Measurements from ENCODE around the gene HENMT1. TPM values are rescaled to one million over a fixed set of nuclear protein-coding genes. Genes with fewer than 3 reads are reported as not detected.
"Not testable (repeated sequence)": the region's sequence is repeated elsewhere in the genome, so short reads cannot be mapped to it uniquely, and the experiment has no call there.

HENMT1 gene
- total and polyA plus RNA-seq, 12 donors = 0.36 to 3.0 (median 1.1) TPM

GRCh38 chr1:108703939-108704338, 43.0 kb upstream of the HENMT1 start:
- ATAC-seq (no peak), DNase-seq (no peak)
- no peaks in the 10 kb centered on the region for H3K9me3 ChIP-seq
- peaks cover 0 to 5% (median 0%) of the 10 kb centered on the region in 7 donors for H3K27me3 ChIP-seq
- no peak overlapping the region for H3K27ac ChIP-seq
- TF ChIP-seq, protein P1, sequence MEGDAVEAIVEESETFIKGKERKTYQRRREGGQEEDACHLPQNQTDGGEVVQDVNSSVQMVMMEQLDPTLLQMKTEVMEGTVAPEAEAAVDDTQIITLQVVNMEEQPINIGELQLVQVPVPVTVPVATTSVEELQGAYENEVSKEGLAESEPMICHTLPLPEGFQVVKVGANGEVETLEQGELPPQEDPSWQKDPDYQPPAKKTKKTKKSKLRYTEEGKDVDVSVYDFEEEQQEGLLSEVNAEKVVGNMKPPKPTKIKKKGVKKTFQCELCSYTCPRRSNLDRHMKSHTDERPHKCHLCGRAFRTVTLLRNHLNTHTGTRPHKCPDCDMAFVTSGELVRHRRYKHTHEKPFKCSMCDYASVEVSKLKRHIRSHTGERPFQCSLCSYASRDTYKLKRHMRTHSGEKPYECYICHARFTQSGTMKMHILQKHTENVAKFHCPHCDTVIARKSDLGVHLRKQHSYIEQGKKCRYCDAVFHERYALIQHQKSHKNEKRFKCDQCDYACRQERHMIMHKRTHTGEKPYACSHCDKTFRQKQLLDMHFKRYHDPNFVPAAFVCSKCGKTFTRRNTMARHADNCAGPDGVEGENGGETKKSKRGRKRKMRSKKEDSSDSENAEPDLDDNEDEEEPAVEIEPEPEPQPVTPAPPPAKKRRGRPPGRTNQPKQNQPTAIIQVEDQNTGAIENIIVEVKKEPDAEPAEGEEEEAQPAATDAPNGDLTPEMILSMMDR (IDR thresholded peaks at IDR 0.05) = no peak
- 72 to 81% methylated on average over 6 of the region's 6 CpGs for WGBS, 2 donors
- intact Hi-C loops (cut with DNase I) = no loop called here
- H3K4me1 ChIP-seq = peaks cover 0 to 29% (median 0%) of the 10 kb centered on the region in 9 donors
- H3K4me3 ChIP-seq = no peak overlapping the region
- H3K36me3 ChIP-seq = peaks cover 0 to 34% (median 24%) of the 10 kb centered on the region in 9 donors

DNA sequence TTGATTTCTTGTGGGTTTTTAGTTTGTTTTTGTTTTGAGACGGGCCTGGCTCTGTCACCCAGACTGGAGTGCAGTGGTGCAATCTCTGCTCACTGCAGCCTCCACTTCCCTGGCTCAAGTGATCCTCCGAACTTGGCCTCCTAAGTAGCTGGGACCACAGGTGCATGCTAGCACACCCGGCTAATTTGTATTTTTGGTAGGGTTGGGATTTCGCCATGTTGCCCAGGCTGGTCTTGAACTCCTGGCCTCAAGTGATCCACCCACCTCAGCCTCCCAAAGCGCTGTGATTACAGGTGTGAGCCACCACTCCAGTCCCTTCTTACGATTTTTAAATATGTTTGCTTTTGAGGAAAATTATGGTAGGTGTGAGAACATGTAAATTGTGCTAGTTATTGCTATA, 41.2 kb upstream of the HENMT1 start:
- H3K27ac ChIP-seq; DNase-seq; H3K4me3 ChIP-seq; H3K27me3 ChIP-seq; intact Hi-C loops (cut with DNase I); H3K9me3 ChIP-seq; ATAC-seq: not testable (repeated sequence)
- peaks cover 0 to 38% (median 0%) of the 10 kb centered on the region in 9 donors for H3K4me1 ChIP-seq
- WGBS, 2 donors = 97 to 99% methylated on average over 6 of the region's 6 CpGs
- H3K36me3 ChIP-seq = peaks cover 0 to 53% (median 40%) of the 10 kb centered on the region in 9 donors

DNA sequence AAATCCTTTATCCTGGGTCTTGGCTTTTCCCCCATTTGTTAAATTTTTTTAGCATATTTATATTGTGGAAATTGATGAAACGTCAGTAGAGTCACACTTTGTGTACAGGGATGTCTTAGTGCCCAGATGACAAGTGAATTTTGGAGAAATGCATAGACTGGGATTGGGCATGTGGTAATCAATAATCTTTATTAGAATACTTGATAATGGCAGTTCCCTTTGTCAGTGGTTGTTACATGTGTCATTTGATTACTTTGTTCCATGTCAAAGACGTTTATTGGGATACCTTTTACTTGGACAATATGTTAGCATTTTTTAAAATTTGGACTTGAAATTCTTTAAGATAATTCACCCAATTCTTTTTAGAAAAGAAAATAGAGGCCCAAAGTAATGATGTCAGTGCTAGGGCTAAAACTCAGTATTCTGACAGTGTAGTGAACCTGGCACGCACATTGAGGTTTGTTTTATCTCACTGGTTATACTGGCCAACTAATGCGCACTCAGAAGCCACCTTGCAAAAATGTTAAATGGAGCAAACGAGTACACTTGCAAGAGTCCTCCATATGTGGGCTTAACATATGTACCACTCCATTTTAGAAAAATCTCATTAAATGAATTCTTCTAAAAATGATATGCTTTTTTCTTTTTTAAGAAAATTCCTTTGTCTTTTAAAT, 40.4 kb upstream of the HENMT1 start:
- DNase-seq (no peak), ATAC-seq (no peak)
- H3K36me3 ChIP-seq = peaks cover 0 to 61% (median 43%) of the 10 kb centered on the region in 9 donors
- 84 to 85% methylated on average over 5 of the region's 5 CpGs for WGBS, 2 donors
- no peak overlapping the region for H3K27ac ChIP-seq
- H3K4me1 ChIP-seq = peaks cover 0 to 38% (median 0%) of the 10 kb centered on the region in 9 donors
- no peak overlapping the region for H3K4me3 ChIP-seq
- no peaks in the 10 kb centered on the region for H3K9me3 ChIP-seq
- intact Hi-C loops (cut with DNase I) = no loop called here
- H3K27me3 ChIP-seq = no peaks in the 10 kb centered on the region
- TF ChIP-seq, protein P1 (IDR thresholded peaks at IDR 0.05) = no peak

- peak overlapping the region in 1 of 10 donors; percentile 12 for H3K4me3 ChIP-seq
- TF ChIP-seq, protein P1 (IDR thresholded peaks at IDR 0.05) = no peak
- no peaks in the 10 kb centered on the region for H3K9me3 ChIP-seq
- no peaks in the 10 kb centered on the region for H3K27me3 ChIP-seq
- H3K27ac ChIP-seq = peak overlapping the region in 1 of 10 donors; percentile 71
- H3K36me3 ChIP-seq = peaks cover 0 to 74% (median 52%) of the 10 kb centered on the region in 9 donors
- DNase-seq (no peak), ATAC-seq (peak in 1 of 8 donors; percentile 44)
- WGBS, 2 donors = 84 to 86% methylated on average over 22 of the region's 22 CpGs
- intact Hi-C loops (cut with DNase I) = loop anchor here in 3 of 10 donors (5.0 to 10.0 kb wide), 4 partner anchors 43 to 115 kb away; partner anchors contain the start of gene STXBP3 (in 1 of the 3)
- peaks cover 0 to 48% (median 16%) of the 10 kb centered on the region in 9 donors for H3K4me1 ChIP-seq
These were observed 38.8 kb upstream of the HENMT1 start for GRCh38 chr1:108699375-108700332.

Data from heart right ventricle (tissue), 16 donors.